HepG2 (cell line): Measurements from ENCODE around the gene PEBP1. TPM values are rescaled to one million over a fixed set of nuclear protein-coding genes. Genes with fewer than 3 reads are reported as not detected.

Source experiments
- ARID2 ChIP-seq: sonication (generic); formaldehyde crosslinking; IDR thresholded peaks from 2 replicates; pipeline ENCODE4 v1.8.1; 2022; ENCODE audit warnings: mild to moderate bottlenecking, missing genetic modification reagents, borderline replicate concordance
- ARNTL ChIP-seq: sonication (generic); formaldehyde crosslinking; IDR thresholded peaks from 2 replicates; pipeline ENCODE4 v1.4.0; 2020; ENCODE audit warnings: mild to moderate bottlenecking, missing genetic modification reagents
- BCL6 ChIP-seq: IDR thresholded peaks from 2 replicates; pipeline ENCODE4 v1.6.1; 2016; ENCODE audit warnings: missing genetic modification reagents, missing compliant biosample characterization
- FOXJ3 ChIP-seq: sonication (generic); formaldehyde crosslinking; IDR thresholded peaks from 2 replicates; pipeline ENCODE4 v1.4.0; 2020; ENCODE audit warnings: missing genetic modification reagents, mild to moderate bottlenecking, borderline replicate concordance
- GTF3A ChIP-seq: sonication (generic); formaldehyde crosslinking; conservative IDR thresholded peaks from 2 replicates; pipeline ENCODE4 v1.4.0; 2020; ENCODE audit warnings: mild to moderate bottlenecking, missing genetic modification reagents
- HNF1B ChIP-seq: sonication (generic); formaldehyde crosslinking; IDR thresholded peaks from 2 replicates; pipeline ENCODE4 v1.5.1; 2020; ENCODE audit warnings: mild to moderate bottlenecking, moderate library complexity, missing genetic modification reagents
- HOXA3 ChIP-seq: sonication (generic); formaldehyde crosslinking; IDR thresholded peaks from 2 replicates; pipeline ENCODE4 v1.5.0; 2020; ENCODE audit warnings: missing genetic modification reagents
- KDM4B ChIP-seq: sonication (generic); formaldehyde crosslinking; IDR thresholded peaks from 2 replicates; pipeline ENCODE4 v1.4.0; 2020; ENCODE audit warnings: missing genetic modification reagents
- NFYB ChIP-seq: sonication (generic); formaldehyde crosslinking; IDR thresholded peaks from 2 replicates; pipeline ENCODE4 v1.4.0; 2020; ENCODE audit warnings: missing genetic modification reagents
- RNF2 ChIP-seq: fragments of 450-650 bp; conservative IDR thresholded peaks from 2 replicates; pipeline ENCODE4 v1.6.1; 2016; ENCODE audit warnings: low read depth
- ZFP37 ChIP-seq: sonication (generic); formaldehyde crosslinking; IDR thresholded peaks from 2 replicates; pipeline ENCODE4 v1.4.0; 2020; ENCODE audit warnings: missing genetic modification reagents, borderline replicate concordance
- ZNF382 ChIP-seq: sonication (generic); formaldehyde crosslinking; IDR thresholded peaks from 2 replicates; pipeline ENCODE4 v1.5.0; 2020; ENCODE audit warnings: missing genetic modification reagents, mild to moderate bottlenecking, borderline replicate concordance
- ZNF414 ChIP-seq: sonication (generic); formaldehyde crosslinking; IDR thresholded peaks from 2 replicates; pipeline ENCODE4 v1.5.0; 2020; ENCODE audit warnings: missing genetic modification reagents
- ZNF670 ChIP-seq: sonication (generic); formaldehyde crosslinking; IDR thresholded peaks from 2 replicates; pipeline ENCODE4 v1.8.0; 2022; ENCODE audit warnings: mild to moderate bottlenecking, missing genetic modification reagents, borderline replicate concordance
- ZSCAN22 ChIP-seq: sonication (generic); formaldehyde crosslinking; IDR thresholded peaks from 2 replicates; pipeline ENCODE4 v1.4.0; 2020; ENCODE audit warnings: mild to moderate bottlenecking, missing genetic modification reagents
- polyA plus RNA-seq, 8 experiments: library from polyadenylated mRNA; depleted of rRNA in 3 of 8; stranded (reverse) in 7 of 8; unstranded in 1 of 8; fragments of >200 nt; fragmentation: Illumina TruSeq in 4 of 8; extraction: Trizol in 4 of 8; gene quantifications; 2 replicates each; pipeline versions ENCODE4 v1.2.1 to v1.2.3, GENCODE V29; 2011 to 2016; ENCODE audit warnings: low read depth in 4 of 8, missing spikeins in 1 of 8, mixed read lengths in 1 of 8; ENCODE audit not compliant: insufficient read depth in 1 of 8
- total RNA-seq, 5 experiments: library from RNA; depleted of rRNA; stranded (reverse); fragments of >200 nt; fragmentation: Illumina TruSeq; extraction: Trizol; gene quantifications; 2 replicates each; pipeline ENCODE4 v1.2.3, GENCODE V29; 2016; ENCODE audit warnings: low read depth in 1 of 5
- TF ChIP-seq, protein P1 (sequence below): sonication (generic); formaldehyde crosslinking; IDR thresholded peaks from 2 replicates; pipeline ENCODE4 v1.4.0; 2020; ENCODE audit warnings: missing genetic modification reagents, borderline replicate concordance
- TF ChIP-seq, protein P2 (sequence below): sonication (generic); formaldehyde crosslinking; IDR thresholded peaks from 2 replicates; pipeline ENCODE4 v1.4.0; 2020; ENCODE audit warnings: missing genetic modification reagents; ENCODE audit errors: not compliant biosample characterization
- TF ChIP-seq, protein P3 (sequence below): sonication (generic); formaldehyde crosslinking; IDR thresholded peaks from 2 replicates; pipeline ENCODE4 v1.4.0; 2020; ENCODE audit warnings: missing genetic modification reagents
- TF ChIP-seq, protein P4 (sequence below): IDR thresholded peaks from 2 replicates; pipeline ENCODE4 v1.6.1; 2016; ENCODE audit warnings: low read depth, borderline replicate concordance

The PEBP1 gene
- total and polyA plus RNA-seq, 2 of the 13 experiments (the other 11 are each of a cell fraction or from before 2014, with no cell fraction given), result 538 to 1,505 TPM

DNA sequence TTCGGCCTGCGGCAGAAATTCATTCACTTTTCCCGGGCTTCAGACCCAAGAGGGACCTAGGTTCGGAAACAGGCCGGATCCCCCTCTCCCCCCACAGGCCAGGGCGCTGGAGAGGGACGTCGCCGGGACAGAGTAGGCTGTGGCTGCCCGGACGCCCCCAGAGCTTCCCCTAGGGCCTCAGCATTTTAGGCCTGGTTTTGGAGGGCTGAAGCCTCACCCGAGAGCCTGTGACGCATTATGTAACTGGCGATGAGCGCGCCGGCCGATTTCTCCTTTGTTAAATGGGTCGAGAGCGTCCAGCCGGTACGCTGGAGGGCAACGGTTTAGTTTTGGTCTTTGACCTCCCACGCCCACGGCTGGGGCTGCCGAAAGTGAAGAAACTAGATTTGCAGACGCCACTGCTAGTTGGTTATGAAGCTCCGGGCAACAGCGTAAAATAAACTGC, 657 bp downstream of the PEBP1 start (continued):
- TF ChIP-seq ZNF414 (CRISPR knock-in tag) (no peak), ZFP37 (CRISPR knock-in tag) (0 out of 2 replicates have a peak, but pooled peaks have one; percentile 26), HOXA3 (CRISPR knock-in tag) (no peak), NFYB (CRISPR knock-in tag) (no peak), ZSCAN22 (no peak), ARNTL (CRISPR knock-in tag) (0 out of 2 replicates have a peak, but pooled peaks have one; percentile 27), RNF2 (no peak), GTF3A (no peak), ARID2 (CRISPR knock-in tag) (no peak), ZNF670 (CRISPR knock-in tag) (0 out of 2 replicates have a peak, but pooled peaks have one; percentile 3), FOXJ3 (CRISPR knock-in tag) (no peak), ZNF382 (CRISPR knock-in tag) (no peak), BCL6 (peak; percentile 42; the same call in 1 of the 2 replicates), HNF1B (CRISPR knock-in tag) (no peak), KDM4B (CRISPR knock-in tag) (no peak)
- TF ChIP-seq, protein P1, sequence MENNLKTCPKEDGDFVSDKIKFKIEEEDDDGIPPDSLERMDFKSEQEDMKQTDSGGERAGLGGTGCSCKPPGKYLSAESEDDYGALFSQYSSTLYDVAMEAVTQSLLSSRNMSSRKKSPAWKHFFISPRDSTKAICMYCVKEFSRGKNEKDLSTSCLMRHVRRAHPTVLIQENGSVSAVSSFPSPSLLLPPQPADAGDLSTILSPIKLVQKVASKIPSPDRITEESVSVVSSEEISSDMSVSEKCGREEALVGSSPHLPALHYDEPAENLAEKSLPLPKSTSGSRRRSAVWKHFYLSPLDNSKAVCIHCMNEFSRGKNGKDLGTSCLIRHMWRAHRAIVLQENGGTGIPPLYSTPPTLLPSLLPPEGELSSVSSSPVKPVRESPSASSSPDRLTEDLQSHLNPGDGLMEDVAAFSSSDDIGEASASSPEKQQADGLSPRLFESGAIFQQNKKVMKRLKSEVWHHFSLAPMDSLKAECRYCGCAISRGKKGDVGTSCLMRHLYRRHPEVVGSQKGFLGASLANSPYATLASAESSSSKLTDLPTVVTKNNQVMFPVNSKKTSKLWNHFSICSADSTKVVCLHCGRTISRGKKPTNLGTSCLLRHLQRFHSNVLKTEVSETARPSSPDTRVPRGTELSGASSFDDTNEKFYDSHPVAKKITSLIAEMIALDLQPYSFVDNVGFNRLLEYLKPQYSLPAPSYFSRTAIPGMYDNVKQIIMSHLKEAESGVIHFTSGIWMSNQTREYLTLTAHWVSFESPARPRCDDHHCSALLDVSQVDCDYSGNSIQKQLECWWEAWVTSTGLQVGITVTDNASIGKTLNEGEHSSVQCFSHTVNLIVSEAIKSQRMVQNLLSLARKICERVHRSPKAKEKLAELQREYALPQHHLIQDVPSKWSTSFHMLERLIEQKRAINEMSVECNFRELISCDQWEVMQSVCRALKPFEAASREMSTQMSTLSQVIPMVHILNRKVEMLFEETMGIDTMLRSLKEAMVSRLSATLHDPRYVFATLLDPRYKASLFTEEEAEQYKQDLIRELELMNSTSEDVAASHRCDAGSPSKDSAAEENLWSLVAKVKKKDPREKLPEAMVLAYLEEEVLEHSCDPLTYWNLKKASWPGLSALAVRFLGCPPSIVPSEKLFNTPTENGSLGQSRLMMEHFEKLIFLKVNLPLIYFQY (CRISPR knock-in tag), result no peak
- TF ChIP-seq, protein P2, sequence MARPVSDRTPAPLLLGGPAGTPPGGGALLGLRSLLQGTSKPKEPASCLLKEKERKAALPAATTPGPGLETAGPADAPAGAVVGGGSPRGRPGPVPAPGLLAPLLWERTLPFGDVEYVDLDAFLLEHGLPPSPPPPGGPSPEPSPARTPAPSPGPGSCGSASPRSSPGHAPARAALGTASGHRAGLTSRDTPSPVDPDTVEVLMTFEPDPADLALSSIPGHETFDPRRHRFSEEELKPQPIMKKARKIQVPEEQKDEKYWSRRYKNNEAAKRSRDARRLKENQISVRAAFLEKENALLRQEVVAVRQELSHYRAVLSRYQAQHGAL, result no peak
- TF ChIP-seq, protein P3, sequence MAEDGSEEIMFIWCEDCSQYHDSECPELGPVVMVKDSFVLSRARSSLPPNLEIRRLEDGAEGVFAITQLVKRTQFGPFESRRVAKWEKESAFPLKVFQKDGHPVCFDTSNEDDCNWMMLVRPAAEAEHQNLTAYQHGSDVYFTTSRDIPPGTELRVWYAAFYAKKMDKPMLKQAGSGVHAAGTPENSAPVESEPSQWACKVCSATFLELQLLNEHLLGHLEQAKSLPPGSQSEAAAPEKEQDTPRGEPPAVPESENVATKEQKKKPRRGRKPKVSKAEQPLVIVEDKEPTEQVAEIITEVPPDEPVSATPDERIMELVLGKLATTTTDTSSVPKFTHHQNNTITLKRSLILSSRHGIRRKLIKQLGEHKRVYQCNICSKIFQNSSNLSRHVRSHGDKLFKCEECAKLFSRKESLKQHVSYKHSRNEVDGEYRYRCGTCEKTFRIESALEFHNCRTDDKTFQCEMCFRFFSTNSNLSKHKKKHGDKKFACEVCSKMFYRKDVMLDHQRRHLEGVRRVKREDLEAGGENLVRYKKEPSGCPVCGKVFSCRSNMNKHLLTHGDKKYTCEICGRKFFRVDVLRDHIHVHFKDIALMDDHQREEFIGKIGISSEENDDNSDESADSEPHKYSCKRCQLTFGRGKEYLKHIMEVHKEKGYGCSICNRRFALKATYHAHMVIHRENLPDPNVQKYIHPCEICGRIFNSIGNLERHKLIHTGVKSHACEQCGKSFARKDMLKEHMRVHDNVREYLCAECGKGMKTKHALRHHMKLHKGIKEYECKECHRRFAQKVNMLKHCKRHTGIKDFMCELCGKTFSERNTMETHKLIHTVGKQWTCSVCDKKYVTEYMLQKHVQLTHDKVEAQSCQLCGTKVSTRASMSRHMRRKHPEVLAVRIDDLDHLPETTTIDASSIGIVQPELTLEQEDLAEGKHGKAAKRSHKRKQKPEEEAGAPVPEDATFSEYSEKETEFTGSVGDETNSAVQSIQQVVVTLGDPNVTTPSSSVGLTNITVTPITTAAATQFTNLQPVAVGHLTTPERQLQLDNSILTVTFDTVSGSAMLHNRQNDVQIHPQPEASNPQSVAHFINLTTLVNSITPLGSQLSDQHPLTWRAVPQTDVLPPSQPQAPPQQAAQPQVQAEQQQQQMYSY (CRISPR knock-in tag), result no peak
- TF ChIP-seq, protein P4, sequence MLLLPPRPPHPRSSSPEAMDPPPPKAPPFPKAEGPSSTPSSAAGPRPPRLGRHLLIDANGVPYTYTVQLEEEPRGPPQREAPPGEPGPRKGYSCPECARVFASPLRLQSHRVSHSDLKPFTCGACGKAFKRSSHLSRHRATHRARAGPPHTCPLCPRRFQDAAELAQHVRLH (CRISPR knock-in tag), result no peak
